ENCODE measurements around the gene NARS2.
A peak's percentile ranks its signal among the peaks of the same experiment; 100 is the strongest.
"Not testable (repeated sequence)": the region's sequence is repeated elsewhere in the genome, so short reads cannot be mapped to it uniquely, and the experiment has no call there.

NARS2 gene, protein sequence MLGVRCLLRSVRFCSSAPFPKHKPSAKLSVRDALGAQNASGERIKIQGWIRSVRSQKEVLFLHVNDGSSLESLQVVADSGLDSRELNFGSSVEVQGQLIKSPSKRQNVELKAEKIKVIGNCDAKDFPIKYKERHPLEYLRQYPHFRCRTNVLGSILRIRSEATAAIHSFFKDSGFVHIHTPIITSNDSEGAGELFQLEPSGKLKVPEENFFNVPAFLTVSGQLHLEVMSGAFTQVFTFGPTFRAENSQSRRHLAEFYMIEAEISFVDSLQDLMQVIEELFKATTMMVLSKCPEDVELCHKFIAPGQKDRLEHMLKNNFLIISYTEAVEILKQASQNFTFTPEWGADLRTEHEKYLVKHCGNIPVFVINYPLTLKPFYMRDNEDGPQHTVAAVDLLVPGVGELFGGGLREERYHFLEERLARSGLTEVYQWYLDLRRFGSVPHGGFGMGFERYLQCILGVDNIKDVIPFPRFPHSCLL

DNA sequence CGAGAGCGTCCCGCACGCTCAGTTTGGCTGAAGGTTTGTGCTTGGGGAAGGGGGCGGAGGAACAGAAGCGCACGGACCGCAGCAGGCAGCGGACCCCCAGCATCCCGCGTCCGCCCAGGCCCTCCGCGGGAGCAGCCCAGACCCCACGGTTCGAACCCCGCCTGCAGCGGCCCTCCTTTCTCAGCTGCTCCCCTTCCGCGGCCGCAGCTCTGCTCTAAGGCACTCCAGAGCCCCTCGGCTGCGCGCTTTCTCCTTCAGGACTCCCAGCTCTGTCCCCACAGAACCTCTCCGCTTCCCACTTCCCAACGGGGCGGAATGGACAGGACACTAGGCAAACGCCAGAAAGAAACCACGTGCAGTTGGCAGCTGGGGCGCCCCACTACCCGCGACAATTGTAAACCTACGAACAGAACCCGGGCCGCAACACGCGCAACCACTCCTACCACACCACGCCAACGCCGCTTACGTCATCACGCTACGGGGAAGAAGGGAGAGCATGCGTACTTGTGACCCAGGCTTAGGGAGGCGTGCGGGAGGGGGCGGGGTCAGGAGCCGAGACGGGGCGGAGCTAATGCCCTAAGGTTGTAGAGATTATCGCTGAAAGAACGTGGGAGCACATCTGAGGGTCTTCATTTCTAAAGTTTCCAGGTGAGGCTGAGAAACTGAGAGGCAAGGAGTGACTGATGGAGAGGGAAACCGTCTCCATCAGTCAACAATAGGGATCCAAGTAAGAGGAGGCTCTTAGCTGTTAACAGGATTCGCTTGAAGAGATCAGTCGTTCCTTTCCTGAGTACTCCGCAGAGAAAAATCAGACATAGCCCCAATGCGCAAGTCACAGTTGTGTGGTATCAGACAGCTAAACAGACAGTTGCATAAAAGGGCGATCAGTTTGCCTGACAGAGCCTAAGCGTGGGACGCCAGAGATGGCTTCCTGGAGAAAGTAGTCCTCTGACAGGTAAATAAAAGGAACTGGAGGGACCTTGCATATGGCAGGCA lies at the start of gene NARS2:
Gene NARS2, minus strand, starts transcription at position 479 of the 996 bp plus-strand sequence. Its CDS starts 376 bp downstream, at position 103.
- peak; percentile 96 to 98 for DNase-seq

DNA sequence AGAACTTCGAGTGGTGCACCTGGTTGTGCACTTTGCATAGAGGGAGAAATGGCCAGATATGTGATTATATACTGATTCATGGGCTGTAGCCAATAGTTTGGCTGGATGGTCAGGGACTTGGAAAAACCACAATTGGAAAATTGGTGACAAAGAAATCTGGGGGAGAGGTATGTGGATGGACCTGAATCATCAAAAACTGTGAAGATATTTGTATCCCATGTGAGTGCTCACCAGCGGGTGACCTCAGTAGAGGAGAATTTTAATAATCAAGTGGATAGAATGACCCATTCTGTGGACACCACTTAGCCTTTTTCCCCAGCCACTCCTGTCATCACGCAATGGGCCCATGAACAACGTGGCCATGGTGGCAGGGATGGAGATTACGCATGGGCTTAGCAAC lies 48.0 kb upstream of the NARS2 start:
- no peak for DNase-seq

DNA sequence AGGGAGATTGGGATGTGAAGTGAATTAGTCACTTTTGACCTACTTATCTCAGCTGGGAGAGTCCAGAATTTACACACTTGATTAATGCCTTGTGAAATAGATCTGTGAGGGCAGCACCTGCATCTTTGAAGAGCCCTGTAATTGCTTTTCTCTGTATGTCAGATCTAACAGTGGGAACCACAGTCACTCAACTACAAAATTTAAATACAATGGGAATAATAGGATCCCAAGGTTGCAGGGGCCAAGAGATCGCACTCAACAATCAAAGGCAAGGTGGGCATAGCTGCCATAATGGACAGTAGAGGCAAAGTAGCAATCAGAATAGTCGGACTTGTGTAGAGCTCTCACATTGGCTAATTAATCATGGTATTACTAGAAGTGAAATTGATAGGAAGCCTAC lies 45.5 kb upstream of the NARS2 start:
- DNase-seq = no peak

DNA sequence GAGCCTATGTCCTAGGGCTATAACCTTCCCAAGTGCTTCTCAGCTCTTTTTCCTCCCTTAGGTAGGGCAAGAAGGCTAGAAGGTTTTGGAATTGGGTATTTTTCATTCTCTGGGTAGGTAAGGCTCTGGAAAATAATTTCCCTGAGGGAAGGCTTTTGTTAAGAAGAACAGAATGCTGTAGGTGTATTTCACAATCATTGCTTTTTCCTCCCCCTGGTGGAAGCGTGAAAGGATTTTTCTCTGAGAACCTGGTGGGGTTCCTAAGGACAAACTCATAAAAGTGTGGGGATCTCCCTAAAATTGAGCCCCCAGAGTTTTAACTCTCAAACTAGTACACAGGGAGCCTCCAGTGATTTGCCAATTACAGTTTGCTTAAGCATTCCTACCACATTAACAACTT lies 41.1 kb upstream of the NARS2 start:
- DNase-seq = no peak

DNA sequence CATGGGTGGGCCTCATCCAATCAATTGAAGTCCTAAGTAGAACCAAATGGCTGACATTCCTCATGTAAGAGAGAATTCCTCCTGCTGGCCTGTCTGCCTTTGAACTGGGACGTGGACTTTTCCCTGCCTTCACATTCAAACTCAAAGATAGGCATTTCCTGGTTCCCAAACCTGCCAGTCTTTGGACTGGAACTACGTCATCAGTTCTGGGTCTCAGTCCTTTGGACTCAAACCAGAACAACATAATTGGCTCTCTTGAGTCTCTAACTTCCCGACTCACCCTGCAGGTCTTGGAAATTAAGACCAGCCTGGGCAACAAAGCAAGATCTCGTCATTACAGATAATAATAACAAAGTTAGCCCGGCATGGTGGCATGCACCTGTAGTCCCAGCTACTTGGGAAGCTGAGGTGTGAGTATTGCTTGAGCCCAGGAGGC lies 38.7 kb upstream of the NARS2 start:
- no peak for DNase-seq

DNA sequence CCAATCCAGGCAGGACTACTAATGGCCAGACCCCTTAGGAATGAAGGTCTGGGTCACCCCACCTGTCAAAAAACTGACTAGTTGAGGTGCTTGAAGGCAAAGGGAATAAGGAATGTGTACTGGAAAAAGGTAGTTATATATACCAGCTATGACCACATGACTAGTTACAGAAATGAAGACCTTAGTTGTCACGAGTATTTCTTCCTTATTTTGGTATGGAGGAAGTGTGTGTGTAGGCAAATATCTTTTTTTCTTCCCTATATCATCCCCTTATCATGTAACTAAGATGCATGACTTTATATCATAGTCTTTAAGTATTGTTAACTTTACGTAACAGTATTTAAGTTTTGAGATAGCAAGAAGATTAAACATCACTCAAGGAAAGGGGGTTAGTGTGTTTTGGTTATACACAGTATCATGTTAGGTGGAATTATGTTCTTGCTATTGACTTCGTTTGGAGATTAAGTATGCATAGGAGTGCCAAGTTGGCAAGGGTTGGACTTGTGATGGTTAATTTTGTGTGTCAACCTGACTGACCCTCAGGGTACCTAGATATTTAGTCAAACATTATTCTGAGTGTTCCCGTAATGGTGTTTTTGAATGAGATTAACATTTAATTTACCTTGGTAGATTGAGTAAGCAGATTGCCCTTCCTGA lies 38.2 kb upstream of the NARS2 start:
- DNase-seq = no peak

DNA sequence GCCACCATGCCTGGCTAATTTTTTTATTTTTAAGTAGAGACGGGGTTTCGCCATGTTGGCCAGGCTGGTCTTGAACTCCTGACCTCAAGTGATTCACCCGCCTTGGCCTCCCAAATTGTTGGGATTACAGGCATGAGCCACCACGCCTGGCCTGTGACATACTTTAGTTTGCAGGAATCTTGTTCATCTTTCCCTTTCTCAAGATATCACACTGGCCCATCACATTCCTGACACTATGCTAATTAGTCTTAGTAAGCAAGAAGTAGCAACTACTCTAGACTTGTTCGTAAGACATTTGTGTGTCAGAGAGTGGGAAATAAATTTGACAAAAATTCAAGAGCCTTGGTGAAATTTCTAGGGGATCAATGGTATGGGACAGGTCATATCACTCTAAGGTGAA lies 34.7 kb upstream of the NARS2 start:
- not testable (repeated sequence) for DNase-seq

DNA sequence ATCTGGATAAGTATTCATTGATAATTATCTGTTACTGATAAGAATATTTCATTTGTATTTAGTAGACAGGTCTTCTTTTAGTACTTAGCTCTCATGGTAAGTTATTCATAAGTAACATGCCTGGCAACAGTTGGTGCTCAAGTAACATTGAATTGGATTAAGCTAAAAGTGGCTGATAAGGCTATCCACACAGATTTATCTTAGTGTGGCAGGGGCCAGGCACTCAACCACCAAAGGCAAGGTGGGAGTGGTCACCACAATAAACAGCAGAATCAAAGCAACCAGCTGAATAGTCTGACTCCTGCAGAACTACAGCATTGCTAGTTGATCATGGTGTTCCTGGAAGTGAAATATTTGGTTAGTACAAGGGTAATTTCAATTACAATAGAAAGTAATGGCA lies 33.0 kb upstream of the NARS2 start:
- DNase-seq = no peak

DNA sequence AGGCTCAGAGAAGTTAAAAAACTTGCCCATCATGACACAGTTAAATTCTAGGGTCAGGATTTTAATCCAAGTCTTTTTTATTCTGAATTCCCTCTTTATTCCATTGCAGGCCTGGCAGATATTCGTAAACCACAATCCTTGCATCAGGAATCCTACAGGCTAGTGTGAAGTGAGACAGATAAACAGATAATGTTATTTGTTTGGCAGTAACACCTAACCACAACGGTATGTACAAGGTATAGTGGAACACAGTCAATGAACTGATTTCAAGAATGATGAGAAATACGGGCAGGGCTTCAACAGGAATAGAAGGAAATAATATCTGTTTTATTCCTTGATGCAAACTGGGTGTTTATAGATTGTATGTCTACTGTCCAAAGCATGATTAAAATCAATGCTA lies 32.0 kb upstream of the NARS2 start:
- DNase-seq = no peak

DNA sequence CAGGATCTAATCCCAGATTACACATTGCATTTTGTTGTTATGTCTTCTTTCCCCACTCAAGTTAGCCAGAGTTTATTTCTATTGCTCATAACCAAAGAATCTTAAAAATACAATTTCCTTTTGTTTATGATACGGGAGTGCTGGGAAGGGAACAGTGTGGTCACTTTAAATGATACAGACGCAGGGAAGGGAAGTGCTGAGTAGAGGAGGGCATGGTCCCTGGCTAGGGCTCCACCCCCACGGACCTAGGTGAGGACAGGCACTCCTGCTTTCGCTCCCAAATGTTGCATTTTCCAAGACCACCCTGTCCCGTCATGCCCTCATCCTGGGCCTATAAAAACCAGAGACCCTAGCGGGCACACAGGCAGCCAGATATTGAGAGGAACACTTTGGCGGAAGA lies 30.6 kb upstream of the NARS2 start:
- DNase-seq = no peak

DNA sequence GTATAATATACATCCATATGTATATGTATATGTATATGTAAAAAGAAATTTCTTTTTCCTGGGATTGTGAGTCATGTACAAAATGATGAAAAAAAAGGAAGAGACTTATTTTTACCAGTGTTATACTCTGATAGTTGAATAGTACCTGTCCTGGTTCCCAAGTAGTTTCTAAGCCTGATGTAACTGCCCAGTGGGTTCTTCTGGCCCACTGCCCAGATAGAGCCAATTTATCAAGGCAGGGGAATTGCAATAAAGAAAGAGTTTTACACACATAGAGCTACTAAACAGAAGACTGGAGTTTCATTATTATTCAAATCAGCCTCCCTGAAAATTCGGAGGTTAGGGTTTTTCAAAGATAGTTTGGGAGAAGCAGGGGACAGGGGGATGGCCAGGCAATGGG lies 29.1 kb upstream of the NARS2 start:
- DNase-seq = no peak

DNA sequence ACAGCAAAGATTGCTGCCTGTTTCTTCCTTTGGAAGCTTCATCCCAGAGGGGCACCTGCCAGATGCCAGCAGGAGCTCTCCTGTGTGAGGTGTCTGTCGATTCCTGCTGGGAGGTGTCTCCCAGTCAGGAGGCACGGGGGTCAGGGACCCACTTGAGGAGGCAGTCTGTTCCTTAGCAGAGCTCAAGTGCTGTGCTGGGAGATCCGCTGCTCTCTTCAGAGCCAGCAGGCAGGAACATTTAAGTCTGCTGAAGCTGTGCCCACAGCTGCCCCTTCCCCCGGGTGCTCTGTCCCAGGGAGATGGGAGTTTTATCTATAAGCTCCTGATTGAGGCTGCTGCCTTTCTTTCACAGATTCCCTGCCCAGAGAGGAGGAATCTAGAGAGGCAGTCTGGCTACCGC lies 28.1 kb upstream of the NARS2 start:
- DNase-seq = not testable (repeated sequence)

DNA sequence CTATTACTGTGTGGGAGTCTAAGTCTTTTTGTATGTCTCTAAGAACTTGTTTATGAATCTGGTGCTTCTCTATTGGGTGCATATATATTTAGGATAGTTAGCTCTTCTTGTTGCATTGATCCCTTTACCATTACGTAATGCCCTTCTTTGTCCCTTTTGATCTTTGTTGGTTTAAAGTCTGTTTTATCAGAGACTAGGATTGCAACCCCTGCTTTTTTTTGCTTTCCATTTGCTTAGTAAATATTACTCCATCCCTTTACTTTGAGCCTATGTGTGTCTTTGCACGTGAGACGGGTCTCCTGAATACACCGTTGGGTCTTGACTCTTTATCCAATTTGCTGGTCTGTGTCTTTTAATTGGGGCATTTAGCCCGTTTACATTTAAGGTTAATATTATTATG lies 26.4 kb upstream of the NARS2 start:
- DNase-seq = not testable (repeated sequence)

DNA sequence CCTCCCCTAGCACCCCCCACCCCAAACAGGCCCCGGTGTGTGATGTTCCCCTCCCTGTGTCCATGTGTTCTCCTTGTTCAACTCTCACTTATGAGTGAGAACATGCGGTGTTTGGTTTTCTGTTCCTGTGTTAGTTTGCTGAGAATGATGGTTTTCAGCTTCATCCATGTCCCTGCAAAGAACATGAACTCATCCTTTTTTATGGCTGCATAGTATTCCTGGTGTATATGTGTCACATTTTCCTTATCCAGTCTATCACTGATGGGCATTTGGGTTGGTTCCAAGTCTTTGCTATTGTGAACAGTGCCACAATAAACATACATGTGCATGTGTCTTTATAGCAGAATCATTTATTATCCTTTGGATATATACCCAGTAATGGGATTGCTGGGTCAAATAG lies 22.9 kb upstream of the NARS2 start:
- DNase-seq = not testable (repeated sequence)

DNA sequence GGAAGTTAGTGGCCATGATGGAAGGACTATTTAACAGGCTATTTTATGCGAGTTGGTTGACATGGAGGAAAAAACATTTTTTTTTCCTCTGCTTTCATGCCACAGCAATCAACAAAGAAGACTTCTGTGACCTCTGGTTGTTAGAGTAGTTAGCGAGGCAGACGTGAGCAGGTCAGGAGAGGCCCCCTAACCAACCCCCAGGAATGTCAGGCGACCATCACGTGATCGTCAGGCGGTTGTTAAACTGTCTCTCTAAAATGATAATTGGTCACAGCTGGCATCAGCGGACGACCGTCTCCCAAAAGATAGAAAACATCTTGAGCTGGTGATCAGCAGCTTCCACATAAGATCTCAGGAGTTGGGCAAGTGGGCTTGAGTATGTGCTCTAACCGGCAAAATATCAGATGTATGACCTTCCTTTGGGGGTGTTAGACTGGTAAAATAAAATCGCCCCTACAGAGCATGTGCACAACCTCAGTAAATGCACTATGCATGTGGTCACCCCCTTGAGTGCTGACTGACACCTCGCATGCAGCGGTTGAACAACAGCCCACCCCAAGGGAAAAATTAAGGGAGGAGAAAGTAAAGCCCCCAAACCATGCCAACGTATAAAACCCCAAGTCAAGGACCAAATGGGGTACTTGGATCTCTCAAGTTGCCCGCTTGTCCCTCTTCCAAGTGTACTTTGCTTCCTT lies 20.9 kb upstream of the NARS2 start:
- DNase-seq = no peak

DNA sequence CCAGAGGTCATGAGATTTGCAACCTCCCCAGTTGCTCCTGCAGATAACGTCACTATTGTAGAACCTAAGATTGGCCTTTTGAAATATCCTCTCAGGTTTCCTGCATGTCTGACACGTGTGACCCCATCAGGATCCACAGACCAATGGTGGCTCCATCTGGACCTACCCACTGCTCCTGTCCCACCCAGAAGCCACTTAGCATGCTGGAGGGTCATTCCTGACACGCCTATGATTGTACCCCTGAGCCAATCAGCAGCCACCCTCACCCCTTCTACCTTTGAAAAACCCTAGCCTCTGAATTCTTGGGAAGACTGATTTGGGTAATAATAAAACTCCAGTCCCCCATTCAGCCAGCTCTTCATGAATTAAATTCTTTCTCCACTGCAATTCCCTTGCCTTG lies 20.1 kb upstream of the NARS2 start:
- DNase-seq = no peak

DNA sequence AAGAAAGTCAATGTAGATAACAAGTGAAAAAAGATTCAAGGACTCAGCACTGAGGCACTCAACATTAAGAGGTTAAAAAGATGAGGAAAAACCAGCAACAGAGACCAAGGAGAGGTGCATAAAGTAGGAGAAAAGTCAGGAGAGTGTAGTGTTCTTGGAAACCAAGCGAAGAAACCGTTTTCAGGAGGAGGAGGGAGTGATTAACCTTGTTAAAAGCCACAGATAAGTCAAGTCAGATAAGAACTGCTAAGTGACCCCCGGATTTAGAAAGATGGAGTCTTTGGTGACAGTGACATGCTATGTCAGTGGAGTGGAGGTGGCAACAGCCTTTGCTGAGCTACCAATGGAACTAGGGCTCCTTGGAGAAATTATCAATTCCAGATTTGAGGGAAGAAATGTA lies 13.9 kb upstream of the NARS2 start:
- no peak for DNase-seq

DNA sequence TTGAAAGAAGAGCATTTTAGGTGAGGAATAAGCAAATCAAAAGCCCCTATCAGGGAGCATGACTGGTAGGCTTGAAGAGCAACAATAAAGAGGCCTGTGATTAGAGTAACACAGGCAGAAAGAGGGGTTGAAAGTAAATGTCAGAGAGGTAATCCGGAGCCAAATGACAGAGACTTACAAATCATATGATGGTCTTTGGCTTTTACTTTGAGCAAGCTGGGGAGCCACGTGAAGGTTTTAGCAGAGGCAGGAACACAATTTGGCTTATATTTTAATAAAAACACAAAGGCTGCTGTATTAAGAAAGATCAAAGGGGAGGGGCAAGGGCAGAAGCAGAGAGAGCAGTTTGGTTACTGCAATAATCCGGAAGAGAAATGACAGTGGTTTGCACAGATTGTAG lies 12.8 kb upstream of the NARS2 start:
- DNase-seq = no peak

DNA sequence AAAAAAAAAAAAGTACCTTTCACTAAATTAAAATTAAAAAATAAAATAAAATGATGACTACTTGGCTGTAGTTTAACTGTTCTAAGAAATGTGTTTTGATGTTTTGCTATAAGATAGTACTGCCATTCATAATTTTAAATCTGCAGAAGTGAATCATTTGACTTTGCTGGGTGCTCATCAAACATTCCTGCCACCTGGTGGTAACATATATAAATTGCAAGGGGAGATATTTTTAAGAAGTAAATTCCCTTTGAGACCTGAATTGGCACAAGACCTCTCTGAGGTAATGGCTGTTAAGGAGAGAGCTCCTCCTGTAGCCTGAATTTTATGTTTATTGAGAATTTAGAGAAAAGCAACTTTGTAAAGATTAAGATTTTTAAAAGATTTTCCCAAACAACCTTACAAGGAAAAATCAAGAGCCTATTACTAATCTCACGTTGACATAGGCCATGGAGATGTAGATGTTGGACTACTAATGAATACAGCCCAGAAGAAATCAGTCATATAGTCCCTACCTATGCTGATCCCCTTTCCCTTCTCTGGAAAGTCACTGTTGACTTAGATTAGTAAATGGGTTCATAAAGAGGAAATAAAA lies 11.9 kb upstream of the NARS2 start:
- no peak for DNase-seq

DNA sequence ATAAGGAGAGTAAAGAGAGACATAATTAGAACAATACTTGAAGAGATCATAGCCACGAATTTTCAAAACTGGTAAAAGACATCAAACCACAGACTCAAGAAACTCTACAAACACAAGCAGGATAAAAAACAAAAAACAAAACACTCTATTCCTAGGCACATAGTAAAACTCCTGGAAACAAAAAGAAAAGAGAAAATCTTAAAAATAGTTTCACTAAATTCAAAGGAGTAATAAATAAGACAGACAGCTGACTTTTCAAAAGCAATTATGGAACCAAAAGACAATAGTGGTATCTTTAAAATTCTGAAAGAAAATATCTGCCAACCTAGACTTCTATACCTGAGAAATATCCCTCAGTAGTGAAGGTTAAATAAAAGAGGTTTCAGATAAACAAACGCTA lies 9.2 kb upstream of the NARS2 start:
- DNase-seq = no peak

DNA sequence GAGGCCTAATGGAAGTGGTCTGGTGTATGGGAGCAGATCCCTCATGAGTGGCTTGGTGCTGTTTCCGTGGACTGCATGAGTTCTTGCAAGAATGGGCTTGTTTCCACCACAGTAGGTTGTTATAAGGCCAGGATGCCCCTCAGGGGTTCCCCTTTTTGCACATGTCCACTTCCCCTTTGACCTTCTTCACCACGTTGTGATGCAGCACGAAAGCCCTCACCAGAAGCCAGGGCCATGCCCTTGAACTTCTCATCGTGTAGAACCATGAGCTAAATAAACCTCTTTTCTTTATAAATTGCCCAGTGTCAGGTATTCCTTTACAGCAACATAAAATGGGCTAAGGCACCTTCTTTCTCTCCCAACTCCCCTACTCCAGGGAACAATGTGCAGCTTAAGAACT lies 2.8 kb upstream of the NARS2 start:
- no peak for DNase-seq

DNA sequence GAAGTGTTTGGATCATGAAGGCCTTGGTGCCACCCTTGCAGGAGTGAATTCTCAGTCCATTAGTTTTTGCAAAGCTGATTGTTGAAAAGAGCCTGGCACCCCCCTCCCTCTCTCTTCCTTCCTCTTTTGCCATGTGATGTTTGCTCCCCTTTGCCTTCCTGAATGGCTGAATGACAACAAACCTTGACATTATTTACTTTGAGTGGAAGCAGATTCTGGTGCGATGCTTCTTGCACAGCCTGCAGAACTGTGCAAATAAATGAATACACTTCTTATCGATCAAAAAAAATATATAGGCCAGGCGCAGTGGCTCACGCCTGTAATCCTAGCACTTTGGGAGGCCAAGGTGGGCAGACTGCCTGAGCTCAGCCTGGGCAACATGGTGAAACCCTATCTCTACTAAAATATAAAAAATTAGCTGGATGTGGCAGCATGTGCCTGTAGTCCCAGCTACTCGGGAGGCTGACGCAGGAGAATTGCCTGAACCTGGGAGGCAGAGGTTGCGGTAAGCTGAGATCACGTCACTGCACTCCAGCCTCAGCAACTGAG lies 2.0 kb upstream of the NARS2 start:
- no peak for DNase-seq
